PC-9 (cell line): ENCODE measurements around the gene SYDE1. TPM values are rescaled to one million over a fixed set of nuclear protein-coding genes. Genes with fewer than 3 reads are reported as not detected.
A peak's percentile ranks its signal among the peaks of the same experiment; 100 is the strongest.

Experiments used
- BruUV-seq: library from RNA; stranded (reverse); fragments of 400-500 nt; replicated peaks from 2 replicates; lab custom pipeline; 2021; lab: Mats Ljungman, UMichigan
- CTCF ChIA-PET: fragments of 300-600 bp; sonication (Branson Sonifier 250); formaldehyde crosslinking; loops from one replicate; lab custom pipeline; 2022; ENCODE audit warnings: antibody characterized with exemption; lab: Charles Lee
- POLR2A ChIA-PET: fragments of 300-600 bp; sonication (Branson Sonifier 250); formaldehyde crosslinking; loops from one replicate; lab custom pipeline; 2022; ENCODE audit warnings: antibody characterized with exemption; ENCODE audit not compliant: unreplicated experiment; lab: Charles Lee
- DNase-seq, 2 experiments: peaks; one replicate each; pipeline versions ENCODE4 v3.0.0 to v3.0.0-alpha.2; 2015 to 2022; ENCODE audit warnings: mixed read lengths in 1 of 2
- H2AFZ ChIP-seq: fragments of 200-600 bp; sonication (generic); 2 replicates; pipeline ENCODE4 v1.8.1; 2017; ENCODE audit warnings: antibody characterized with exemption
- H3F3A ChIP-seq: fragments of 200-600 bp; sonication (generic); 2 replicates; pipeline ENCODE4 v1.8.1; 2017; ENCODE audit warnings: antibody characterized with exemption, mild to moderate bottlenecking, low read depth; ENCODE audit not compliant: insufficient read depth
- H3K27ac ChIP-seq: fragments of 200-600 bp; sonication (generic); 2 replicates; pipeline ENCODE4 v1.6.1; 2016; ENCODE audit warnings: mixed run types
- H3K27me3 ChIP-seq: fragments of 200-600 bp; sonication (generic); 2 replicates; pipeline ENCODE4 v1.6.1; 2016; ENCODE audit warnings: low read depth, mixed run types; ENCODE audit not compliant: insufficient read depth
- H3K36me3 ChIP-seq: fragments of 200-600 bp; sonication (generic); 2 replicates; pipeline ENCODE4 v1.6.1; 2016; ENCODE audit warnings: low read depth, mixed run types
- H3K4me1 ChIP-seq: fragments of 200-600 bp; sonication (generic); replicated peaks from 2 replicates; pipeline ENCODE4 v1.6.1; 2016; ENCODE audit warnings: mixed run types; ENCODE audit not compliant: insufficient read depth
- H3K4me2 ChIP-seq: fragments of 200-600 bp; sonication (generic); 2 replicates; pipeline ENCODE4 v1.6.1; 2017; ENCODE audit warnings: mixed run types
- H3K4me3 ChIP-seq: fragments of 200-600 bp; sonication (generic); 2 replicates; pipeline ENCODE4 v1.6.1; 2016; ENCODE audit warnings: mixed run types
- H3K79me2 ChIP-seq: fragments of 200-600 bp; sonication (generic); 2 replicates; pipeline ENCODE4 v1.6.1; 2017; ENCODE audit warnings: low read depth, mixed run types
- H3K9me2 ChIP-seq: fragments of 200-600 bp; sonication (generic); 2 replicates; pipeline ENCODE4 v1.8.1; 2017; ENCODE audit warnings: mild to moderate bottlenecking; ENCODE audit not compliant: insufficient read depth
- H3K9me3 ChIP-seq: fragments of 200-600 bp; sonication (generic); 2 replicates; pipeline ENCODE4 v1.8.1; 2016; ENCODE audit warnings: low read depth; ENCODE audit not compliant: insufficient read depth
- H4K20me1 ChIP-seq: fragments of 200-600 bp; sonication (generic); 2 replicates; pipeline ENCODE4 v1.8.1; 2017; ENCODE audit not compliant: insufficient read depth
- EZH2 ChIP-seq: fragments of 200-600 bp; sonication (generic); IDR thresholded peaks from 2 replicates; pipeline ENCODE4 v1.8.0; 2017; ENCODE audit warnings: antibody characterized with exemption, low read depth
- intact Hi-C: fragments of 100-400 bp; cut with micrococcal nuclease; formaldehyde crosslinking; loops from one replicate; pipeline ENCODE4 v1.10.0; 2022; ENCODE audit not compliant: unreplicated experiment
- total RNA-seq: library from RNA; stranded (reverse); gene quantifications from 2 replicates; pipeline ENCODE4 v1.2.3, GENCODE V29; 2021
- TF ChIP-seq, protein P1 (sequence below): fragments of 200-600 bp; sonication (generic); conservative IDR thresholded peaks from 2 replicates; pipeline ENCODE4 v1.6.1; 2017; ENCODE audit warnings: mixed run types, antibody characterized with exemption, mild to moderate bottlenecking, moderate library complexity

The SYDE1 gene
- total RNA-seq, 1 experiment from 2014 or later = 2.7 TPM

- H3F3A ChIP-seq = peaks cover 27% of the 10 kb centered on the region
- ChIA-PET CTCF (no interaction called here), POLR2A (interaction anchor here (0.6 to 0.8 kb wide), 4 partner anchors 10 to 1534 kb away, joined by 3 to 6 read pairs (median 4); partner anchors contain the start of gene AKAP8)
- peak; percentile 96 to 97 for DNase-seq
- H3K27ac ChIP-seq = peak overlapping the region; percentile 75
- H3K27me3 ChIP-seq = no peaks in the 10 kb centered on the region
- H2AFZ ChIP-seq = peak overlapping the region; percentile 97
- H3K36me3 ChIP-seq = no peaks in the 10 kb centered on the region
- peak overlapping the region; percentile 93 for H3K4me2 ChIP-seq
- H3K4me3 ChIP-seq = peak overlapping the region; percentile 94
- H3K79me2 ChIP-seq = peaks cover 24% of the 10 kb centered on the region
- intact Hi-C loops = no loop called here
- H3K9me3 ChIP-seq = no peaks in the 10 kb centered on the region
- BruUV-seq = TSS peak; percentile 41
- peaks cover 33% of the 10 kb centered on the region for H3K4me1 ChIP-seq
- H3K9me2 ChIP-seq = no peaks in the 10 kb centered on the region
- H4K20me1 ChIP-seq = no peaks in the 10 kb centered on the region
- TF ChIP-seq EZH2 = no peak
- TF ChIP-seq, protein P1, sequence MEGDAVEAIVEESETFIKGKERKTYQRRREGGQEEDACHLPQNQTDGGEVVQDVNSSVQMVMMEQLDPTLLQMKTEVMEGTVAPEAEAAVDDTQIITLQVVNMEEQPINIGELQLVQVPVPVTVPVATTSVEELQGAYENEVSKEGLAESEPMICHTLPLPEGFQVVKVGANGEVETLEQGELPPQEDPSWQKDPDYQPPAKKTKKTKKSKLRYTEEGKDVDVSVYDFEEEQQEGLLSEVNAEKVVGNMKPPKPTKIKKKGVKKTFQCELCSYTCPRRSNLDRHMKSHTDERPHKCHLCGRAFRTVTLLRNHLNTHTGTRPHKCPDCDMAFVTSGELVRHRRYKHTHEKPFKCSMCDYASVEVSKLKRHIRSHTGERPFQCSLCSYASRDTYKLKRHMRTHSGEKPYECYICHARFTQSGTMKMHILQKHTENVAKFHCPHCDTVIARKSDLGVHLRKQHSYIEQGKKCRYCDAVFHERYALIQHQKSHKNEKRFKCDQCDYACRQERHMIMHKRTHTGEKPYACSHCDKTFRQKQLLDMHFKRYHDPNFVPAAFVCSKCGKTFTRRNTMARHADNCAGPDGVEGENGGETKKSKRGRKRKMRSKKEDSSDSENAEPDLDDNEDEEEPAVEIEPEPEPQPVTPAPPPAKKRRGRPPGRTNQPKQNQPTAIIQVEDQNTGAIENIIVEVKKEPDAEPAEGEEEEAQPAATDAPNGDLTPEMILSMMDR = no peak
Observed at GRCh38 chr19:15125232-15126067, 18.2 kb downstream of the SYDE1 start.

DNA sequence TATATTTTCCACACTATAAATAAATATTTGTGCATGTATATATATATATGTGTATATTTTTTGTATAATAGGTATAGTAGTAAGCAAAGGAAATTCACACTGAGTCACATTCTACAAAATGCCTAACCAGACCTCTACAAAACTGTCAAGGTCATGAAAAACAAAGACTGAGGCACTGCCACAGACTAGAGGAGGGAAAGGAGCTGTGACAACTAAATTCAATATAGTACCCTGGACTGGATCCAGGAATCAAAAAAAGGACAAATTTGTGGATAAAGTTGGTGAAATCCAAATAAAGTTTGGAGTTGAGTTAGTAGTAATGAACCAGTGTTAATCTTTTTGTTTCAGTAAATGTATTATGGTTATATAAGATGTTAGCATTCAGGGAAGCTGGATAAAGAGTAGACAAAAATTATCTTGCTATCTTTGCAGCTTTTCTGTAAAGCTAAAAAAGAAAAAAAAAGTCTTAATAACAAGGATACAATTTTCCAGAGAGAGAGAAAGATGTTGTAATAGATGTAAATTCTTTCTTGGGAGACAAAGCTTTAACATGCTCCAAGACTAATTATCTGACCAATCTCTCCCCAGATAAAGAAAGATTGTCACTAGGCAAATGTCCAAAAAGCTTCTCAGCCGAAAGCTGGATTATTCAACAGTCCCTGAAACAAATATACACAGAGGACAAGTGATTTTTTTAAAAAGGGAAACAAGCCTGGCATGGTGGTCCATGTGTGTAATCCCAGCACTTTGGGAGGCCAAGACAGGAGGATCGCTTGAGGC is 19.1 kb downstream of the SYDE1 start:
- peak overlapping the region; percentile 97; the same call in 1 of the 2 replicates for H2AFZ ChIP-seq
- no peaks in the 10 kb centered on the region for H4K20me1 ChIP-seq
- H3K4me2 ChIP-seq = peak overlapping the region; percentile 93
- intact Hi-C loops = no loop called here
- H3F3A ChIP-seq = peaks cover 34% of the 10 kb centered on the region
- H3K4me1 ChIP-seq = peaks cover 42% of the 10 kb centered on the region
- no peak for DNase-seq
- CTCF ChIA-PET = interaction anchor here (0.9 kb wide), 1 partner anchor 28 kb away, joined by 5 read pairs; no protein-coding TSS in a partner anchor
- H3K4me3 ChIP-seq = peak overlapping the region; percentile 94
- H3K36me3 ChIP-seq = no peaks in the 10 kb centered on the region
- peak overlapping the region; percentile 21 for H3K27ac ChIP-seq
- no peaks in the 10 kb centered on the region for H3K27me3 ChIP-seq
- TF ChIP-seq, protein P1 = no peak
- TF ChIP-seq EZH2 = no peak
- H3K9me2 ChIP-seq = no peaks in the 10 kb centered on the region
- no peaks in the 10 kb centered on the region for H3K9me3 ChIP-seq
- TSS peak; percentile 96 for BruUV-seq
- POLR2A ChIA-PET = interaction anchor here (0.6 to 0.8 kb wide), 5 partner anchors 10 to 1533 kb away, joined by 3 to 6 read pairs (median 3); partner anchors contain the start of gene AKAP8
- H3K79me2 ChIP-seq = peaks cover 24% of the 10 kb centered on the region

DNA sequence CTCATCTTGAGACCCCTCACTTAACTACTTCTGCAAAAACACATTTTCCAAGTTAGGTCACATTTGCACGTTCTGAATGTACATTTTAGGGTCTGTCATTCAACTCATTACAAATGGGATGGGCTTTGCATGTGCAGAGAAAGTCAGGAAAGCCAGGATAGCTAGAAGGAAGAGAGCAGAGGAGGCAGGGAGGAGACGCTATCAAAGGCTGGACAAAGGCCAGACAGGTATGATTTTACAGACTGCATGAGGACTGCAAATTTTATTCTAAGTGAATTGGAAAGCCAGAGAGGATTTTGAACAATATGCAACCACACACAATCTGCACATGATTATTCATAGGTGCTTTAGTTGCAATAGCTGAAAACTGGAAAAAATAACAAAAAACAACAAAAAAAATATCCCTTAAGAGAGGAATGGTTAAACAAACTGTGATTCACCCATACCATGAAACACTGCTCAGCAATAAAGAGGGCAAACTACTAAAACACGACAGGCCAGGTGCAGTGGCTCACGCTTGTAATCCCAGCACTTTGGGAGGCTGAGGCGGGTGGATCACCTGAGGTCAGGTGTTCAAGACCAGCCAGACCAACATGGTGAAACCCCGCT is 21.1 kb downstream of the SYDE1 start:
- peaks cover 42% of the 10 kb centered on the region for H3K4me1 ChIP-seq
- no peak overlapping the region for H3K27ac ChIP-seq
- H3F3A ChIP-seq = peaks cover 34% of the 10 kb centered on the region
- H3K4me3 ChIP-seq = no peak overlapping the region
- no peak overlapping the region for H2AFZ ChIP-seq
- H3K4me2 ChIP-seq = no peak overlapping the region
- BruUV-seq = no TSS peak
- H3K36me3 ChIP-seq = no peaks in the 10 kb centered on the region
- POLR2A ChIA-PET = interaction anchor here (0.6 kb wide), 2 partner anchors 35 to 1158 kb away, joined by 3 to 10 read pairs; no protein-coding TSS in a partner anchor
- CTCF ChIA-PET = no interaction called here
- H3K9me2 ChIP-seq = no peaks in the 10 kb centered on the region
- intact Hi-C loops = no loop called here
- DNase-seq = peak in 1 of 2 experiments; percentile 50
- no peaks in the 10 kb centered on the region for H3K9me3 ChIP-seq
- peaks cover 19% of the 10 kb centered on the region for H3K79me2 ChIP-seq
- no peaks in the 10 kb centered on the region for H4K20me1 ChIP-seq
- no peaks in the 10 kb centered on the region for H3K27me3 ChIP-seq
- no peak for TF ChIP-seq EZH2
- TF ChIP-seq, protein P1 = no peak
